GM10266 (cell line): ENCODE measurements around the gene PSAP.

Experiments used
- DNase-seq: peaks from one replicate; pipeline ENCODE4 v3.0.0; 2012; ENCODE audit errors: extremely low spot score
- TF ChIP-seq, protein P1 (sequence below): IDR thresholded peaks from 2 replicates; pipeline ENCODE4 v1.5.1; 2012; ENCODE audit warnings: mild to moderate bottlenecking, low read depth; ENCODE audit not compliant: control insufficient read depth, insufficient read depth; ENCODE audit errors: missing control alignments

The PSAP gene

GRCh38 chr10:71806704-71807556 is 44.1 kb downstream of the PSAP start:
- TF ChIP-seq, protein P1, sequence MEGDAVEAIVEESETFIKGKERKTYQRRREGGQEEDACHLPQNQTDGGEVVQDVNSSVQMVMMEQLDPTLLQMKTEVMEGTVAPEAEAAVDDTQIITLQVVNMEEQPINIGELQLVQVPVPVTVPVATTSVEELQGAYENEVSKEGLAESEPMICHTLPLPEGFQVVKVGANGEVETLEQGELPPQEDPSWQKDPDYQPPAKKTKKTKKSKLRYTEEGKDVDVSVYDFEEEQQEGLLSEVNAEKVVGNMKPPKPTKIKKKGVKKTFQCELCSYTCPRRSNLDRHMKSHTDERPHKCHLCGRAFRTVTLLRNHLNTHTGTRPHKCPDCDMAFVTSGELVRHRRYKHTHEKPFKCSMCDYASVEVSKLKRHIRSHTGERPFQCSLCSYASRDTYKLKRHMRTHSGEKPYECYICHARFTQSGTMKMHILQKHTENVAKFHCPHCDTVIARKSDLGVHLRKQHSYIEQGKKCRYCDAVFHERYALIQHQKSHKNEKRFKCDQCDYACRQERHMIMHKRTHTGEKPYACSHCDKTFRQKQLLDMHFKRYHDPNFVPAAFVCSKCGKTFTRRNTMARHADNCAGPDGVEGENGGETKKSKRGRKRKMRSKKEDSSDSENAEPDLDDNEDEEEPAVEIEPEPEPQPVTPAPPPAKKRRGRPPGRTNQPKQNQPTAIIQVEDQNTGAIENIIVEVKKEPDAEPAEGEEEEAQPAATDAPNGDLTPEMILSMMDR: no peak
- no peak for DNase-seq

DNA sequence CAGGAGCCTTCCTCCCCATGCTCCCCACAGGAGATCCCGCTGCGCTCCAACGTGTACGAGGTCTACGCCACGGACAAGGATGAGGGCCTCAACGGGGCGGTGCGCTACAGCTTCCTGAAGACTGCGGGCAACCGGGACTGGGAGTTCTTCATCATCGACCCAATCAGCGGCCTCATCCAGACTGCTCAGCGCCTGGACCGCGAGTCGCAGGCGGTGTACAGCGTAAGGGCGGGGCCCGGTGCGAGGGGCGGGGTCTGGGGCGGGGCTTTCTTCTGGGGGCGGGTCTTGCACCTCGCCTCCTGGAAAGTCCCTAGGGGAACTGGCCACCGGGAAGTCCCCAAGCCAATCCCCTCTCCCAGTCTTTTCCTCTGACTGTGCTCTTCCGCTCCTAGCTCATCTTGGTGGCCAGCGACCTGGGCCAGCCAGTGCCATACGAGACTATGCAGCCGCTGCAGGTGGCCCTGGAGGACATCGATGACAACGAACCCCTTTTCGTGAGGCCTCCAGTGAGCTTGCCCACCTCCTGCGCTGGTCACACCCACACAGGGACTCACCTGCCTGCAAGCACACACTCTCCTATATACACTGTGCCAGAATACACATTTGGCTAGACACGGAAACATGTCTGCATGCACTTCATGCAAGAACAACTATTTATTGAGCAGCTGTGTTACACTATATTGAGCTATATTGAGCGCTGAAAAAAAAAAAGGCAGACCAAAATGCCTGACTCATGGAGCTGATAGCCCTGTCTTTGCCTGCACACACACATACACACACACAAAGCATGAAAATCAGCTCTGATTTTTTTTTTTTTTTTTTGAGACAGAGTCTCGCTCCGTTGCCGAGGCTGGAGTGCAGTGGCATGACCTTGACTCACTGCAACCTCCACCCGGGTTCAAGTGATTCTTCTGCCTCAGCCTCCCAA is 45.0 kb downstream of the PSAP start:
- DNase-seq: no peak
- TF ChIP-seq, protein P1: no peak

DNA sequence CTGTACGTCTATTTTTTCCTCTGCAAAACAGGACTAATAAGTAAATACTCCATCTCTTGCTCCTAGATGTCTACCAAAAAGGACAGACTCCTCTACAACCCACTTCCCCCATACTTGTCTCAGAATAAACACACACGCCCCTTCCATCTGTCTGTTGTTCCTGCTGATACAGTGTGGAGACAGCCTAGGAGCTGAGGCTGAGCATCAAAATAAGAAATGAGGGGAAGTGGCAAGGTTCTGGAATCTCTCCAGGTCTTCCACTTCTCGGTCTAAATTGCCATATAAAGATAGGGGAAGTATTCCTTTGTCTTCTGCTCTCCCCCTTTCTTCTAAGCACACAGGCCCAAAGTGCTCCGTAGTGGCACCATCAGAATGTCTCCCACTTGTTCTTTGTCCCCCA is 47.0 kb downstream of the PSAP start:
- no peak for DNase-seq
- TF ChIP-seq, protein P1: no peak

- TF ChIP-seq, protein P1: no peak
- DNase-seq: no peak
Observed at GRCh38 chr10:71802715-71803488, 48.1 kb downstream of the PSAP start.

- TF ChIP-seq, protein P1: no peak
- DNase-seq: no peak
Observed at GRCh38 chr10:71802235-71802634, 48.8 kb downstream of the PSAP start.

GRCh38 chr10:71801361-71801760 is 49.7 kb downstream of the PSAP start:
- peak; percentile 78 for DNase-seq
- TF ChIP-seq, protein P1: no peak
